Measurements from ENCODE around the gene BMPR2. TPM values are rescaled to one million over a fixed set of nuclear protein-coding genes. Genes with fewer than 3 reads are reported as not detected.
"Not testable (repeated sequence)": the region's sequence is repeated elsewhere in the genome, so short reads cannot be mapped to it uniquely, and the experiment has no call there.

Gene BMPR2
- total RNA-seq, 1 donor, result 44.2 TPM

GRCh38 chr2:202577250-202578183 lies 201.4 kb downstream of the BMPR2 start:
- Histone ChIP-seq H3K4me3 (ENCODE audit: insufficient read depth, low read length) (no peak overlapping the region), H3K27me3 (ENCODE audit: insufficient read depth, low read length) (no peaks in the 10 kb centered on the region), H3K9me3 (ENCODE audit: low read depth, low read length) (no peaks in the 10 kb centered on the region), H4K20me1 (ENCODE audit: insufficient read depth, low read length) (no peaks in the 10 kb centered on the region), H3K27ac (ENCODE audit: low read depth, low read length) (no peak overlapping the region), H3K36me3 (ENCODE audit: insufficient read depth, low read length) (no peaks in the 10 kb centered on the region), H3K79me2 (ENCODE audit: insufficient read depth, low read length) (no peaks in the 10 kb centered on the region), H2AFZ (ENCODE audit: low read length) (no peak overlapping the region), H3K4me1 (ENCODE audit: insufficient read depth, low read length) (no peaks in the 10 kb centered on the region), H3K4me2 (ENCODE audit: insufficient read depth, low read length) (no peak overlapping the region)
- no peak for TF ChIP-seq CTCF (IDR thresholded peaks at IDR 0.05; ENCODE audit: extremely low read depth, low read depth, low read length)
- DNase-seq (ENCODE audit: insufficient read length, low spot score, missing footprints), result no peak

- not testable (repeated sequence) for H3K27ac ChIP-seq (ENCODE audit: low read depth, low read length); H3K79me2 ChIP-seq (ENCODE audit: insufficient read depth, low read length); H3K27me3 ChIP-seq (ENCODE audit: insufficient read depth, low read length); H2AFZ ChIP-seq (ENCODE audit: low read length); H3K36me3 ChIP-seq (ENCODE audit: insufficient read depth, low read length); H4K20me1 ChIP-seq (ENCODE audit: insufficient read depth, low read length); H3K4me2 ChIP-seq (ENCODE audit: insufficient read depth, low read length); H3K9me3 ChIP-seq (ENCODE audit: low read depth, low read length); DNase-seq (ENCODE audit: insufficient read length, low spot score, missing footprints); H3K4me1 ChIP-seq (ENCODE audit: insufficient read depth, low read length); H3K4me3 ChIP-seq (ENCODE audit: insufficient read depth, low read length)
These were observed 206.7 kb downstream of the BMPR2 start for GRCh38 chr2:202582846-202583245.

GRCh38 chr2:202583709-202584219 lies 207.6 kb downstream of the BMPR2 start:
- H3K4me3 ChIP-seq (ENCODE audit: insufficient read depth, low read length), result no peak overlapping the region
- H4K20me1 ChIP-seq (ENCODE audit: insufficient read depth, low read length), result no peaks in the 10 kb centered on the region
- no peak overlapping the region for H3K27ac ChIP-seq (ENCODE audit: low read depth, low read length)
- H3K27me3 ChIP-seq (ENCODE audit: insufficient read depth, low read length), result no peaks in the 10 kb centered on the region
- H3K4me2 ChIP-seq (ENCODE audit: insufficient read depth, low read length), result no peak overlapping the region
- no peaks in the 10 kb centered on the region for H3K36me3 ChIP-seq (ENCODE audit: insufficient read depth, low read length)
- TF ChIP-seq CTCF (IDR thresholded peaks at IDR 0.05; ENCODE audit: extremely low read depth, low read depth, low read length), result no peak
- H2AFZ ChIP-seq (ENCODE audit: low read length), result no peak overlapping the region
- H3K79me2 ChIP-seq (ENCODE audit: insufficient read depth, low read length), result no peaks in the 10 kb centered on the region
- no peaks in the 10 kb centered on the region for H3K9me3 ChIP-seq (ENCODE audit: low read depth, low read length)
- no peak for DNase-seq (ENCODE audit: insufficient read length, low spot score, missing footprints)
- peaks cover 1% of the 10 kb centered on the region for H3K4me1 ChIP-seq (ENCODE audit: insufficient read depth, low read length)

GRCh38 chr2:202588647-202589581 lies 212.8 kb downstream of the BMPR2 start:
- Histone ChIP-seq H3K9me3 (ENCODE audit: low read depth, low read length) (no peaks in the 10 kb centered on the region), H3K4me1 (ENCODE audit: insufficient read depth, low read length) (peaks cover 5% of the 10 kb centered on the region), H3K4me3 (ENCODE audit: insufficient read depth, low read length) (peak overlapping the region; percentile 19), H3K79me2 (ENCODE audit: insufficient read depth, low read length) (no peaks in the 10 kb centered on the region), H2AFZ (ENCODE audit: low read length) (peak overlapping the region; percentile 82), H3K36me3 (ENCODE audit: insufficient read depth, low read length) (no peaks in the 10 kb centered on the region), H3K4me2 (ENCODE audit: insufficient read depth, low read length) (peak overlapping the region; percentile 64), H3K27ac (ENCODE audit: low read depth, low read length) (no peak overlapping the region), H4K20me1 (ENCODE audit: insufficient read depth, low read length) (no peaks in the 10 kb centered on the region), H3K27me3 (ENCODE audit: insufficient read depth, low read length) (no peaks in the 10 kb centered on the region)
- TF ChIP-seq CTCF (IDR thresholded peaks at IDR 0.05; ENCODE audit: extremely low read depth, low read depth, low read length), result peak; percentile 91
- peak; percentile 87 for DNase-seq (ENCODE audit: insufficient read length, low spot score, missing footprints)

Data from osteoblast (primary cell).